ENCODE results near the gene ZNF99. TPM values are rescaled to one million over a fixed set of nuclear protein-coding genes. Genes with fewer than 3 reads are reported as not detected.

The ZNF99 gene
- total and polyA plus RNA-seq, 2 experiments from 2014 or later = 0.03 TPM; not detected in 1

GRCh38 chr19:22735911-22736645, 47.9 kb downstream of the ZNF99 start:
- Histone ChIP-seq H3K4me3 (no peak overlapping the region), H3K4me2 (no peak overlapping the region), H3K27me3 (ENCODE audit: insufficient read depth) (no peaks in the 10 kb centered on the region), H3K36me3 (ENCODE audit: insufficient read depth) (peaks cover 3% of the 10 kb centered on the region; the same call in 1 of the 2 replicates), H3K27ac (ENCODE audit: low read depth) (no peak overlapping the region), H2AFZ (no peak overlapping the region), H3K9me2 (ENCODE audit: insufficient read depth) (no peaks in the 10 kb centered on the region), H3K4me1 (ENCODE audit: insufficient read depth) (no peaks in the 10 kb centered on the region), H4K20me1 (replicated peaks; ENCODE audit: insufficient read depth) (no peaks in the 10 kb centered on the region), H3F3A (replicated peaks; ENCODE audit: low read depth) (no peaks in the 10 kb centered on the region), H3K79me2 (replicated peaks; ENCODE audit: insufficient read depth) (no peaks in the 10 kb centered on the region)
- peaks cover 5% of the 10 kb centered on the region for H3K27me3 Mint-ChIP-seq (ENCODE audit: insufficient read depth, low read depth, poor library complexity)
- DNase-seq (ENCODE audit: low spot score) = no peak
- no peaks in the 10 kb centered on the region for H3K4me1 Mint-ChIP-seq
- H3K4me3 Mint-ChIP-seq = no peak overlapping the region
- no peak overlapping the region for H3K27ac Mint-ChIP-seq
- TF ChIP-seq CTCF (conservative IDR thresholded peaks at IDR 0.05; ENCODE audit: low read depth in 2 of 2) = no peak
- TF ChIP-seq REST (IDR thresholded peaks at IDR 0.05; ENCODE audit: unreplicated experiment) = no peak
- TF ChIP-seq POLR2AphosphoS5 (IDR thresholded peaks at IDR 0.05; ENCODE audit: low read depth) = no peak
- TF ChIP-seq ETS1 (IDR thresholded peaks at IDR 0.05) = no peak
- no peak for TF ChIP-seq EZH2 (IDR thresholded peaks at IDR 0.05; ENCODE audit: low read depth, unreplicated experiment)
- TF ChIP-seq STAT1 (IDR thresholded peaks at IDR 0.05; ENCODE audit: unreplicated experiment) = no peak
- TF ChIP-seq CREB1 (CRISPR knock-in tag; IDR thresholded peaks at IDR 0.05; ENCODE audit: low read depth) = no peak
- no peak for TF ChIP-seq EZH2phosphoT487 (IDR thresholded peaks at IDR 0.05; ENCODE audit: unreplicated experiment)
- TF ChIP-seq ZNF462 (CRISPR knock-in tag; IDR thresholded peaks at IDR 0.05) = no peak
- no peak for TF ChIP-seq ZNF114 (CRISPR knock-in tag; IDR thresholded peaks at IDR 0.05)
- TF ChIP-seq ZNF331 (CRISPR knock-in tag; IDR thresholded peaks at IDR 0.05; ENCODE audit: low read depth) = no peak
- TF ChIP-seq NANOG (IDR thresholded peaks at IDR 0.05; ENCODE audit: borderline replicate concordance) = no peak
- TF ChIP-seq JUNB (IDR thresholded peaks at IDR 0.05; ENCODE audit: unreplicated experiment) = no peak
- peaks cover 59% of the 10 kb centered on the region for H3K36me3 Mint-ChIP-seq (ENCODE audit: low read depth)
- ATAC-seq = no peak
- peaks cover 100% of the 10 kb centered on the region for H3K9me3 Mint-ChIP-seq

Data from GM23338 (cell line).